H1 (cell line): ENCODE data around the gene SPARC. TPM values are rescaled to one million over a fixed set of nuclear protein-coding genes. Genes with fewer than 3 reads are reported as not detected.

ENCODE experiments used
- CTCF ChIA-PET: fragments of 300-600 bp; sonication (Branson Sonifier 250); formaldehyde crosslinking; loops from one replicate; lab custom pipeline; 2021; ENCODE audit not compliant: partially characterized antibody; lab: Charles Lee
- POLR2A ChIA-PET: fragments of 300-600 bp; sonication (Branson Sonifier 250); formaldehyde crosslinking; loops from one replicate; lab custom pipeline; 2021; ENCODE audit warnings: inconsistent platforms; ENCODE audit not compliant: partially characterized antibody; lab: Charles Lee
- DNase-seq, 2 experiments: peaks; one replicate each; pipeline versions ENCODE4 v3.0.0 to v3.0.0-alpha.2; 2010 to 2022; ENCODE audit warnings: low spot score in 2 of 2, low read depth in 1 of 2, mixed read lengths in 1 of 2
- FAIRE-seq: peaks from 2 replicates; lab custom pipeline; 2011; peaks lifted over from hg19 to GRCh38; lab: Jason Lieb, UNC
- H2AFZ ChIP-seq: 2 replicates; pipeline ENCODE4 v1.8.1; 2012; ENCODE audit warnings: low read length, inconsistent platforms
- H2AK5ac ChIP-seq: 2 replicates; pipeline ENCODE4 v1.6.1; 2013; ENCODE audit warnings: low read depth, low read length
- H2BK120ac ChIP-seq: replicated peaks from 2 replicates; pipeline ENCODE3; 2013; ENCODE audit warnings: low read depth, low read length, inconsistent platforms
- H2BK12ac ChIP-seq: 2 replicates; pipeline ENCODE4 v1.6.1; 2013; ENCODE audit warnings: low read depth, low read length
- H2BK15ac ChIP-seq: 2 replicates; pipeline ENCODE4 v1.6.1; 2013; ENCODE audit warnings: low read length
- H2BK20ac ChIP-seq: 2 replicates; pipeline ENCODE4 v1.6.1; 2013; ENCODE audit warnings: low read length
- H2BK5ac ChIP-seq: 2 replicates; pipeline ENCODE4 v1.6.1; 2013; ENCODE audit warnings: low read depth, low read length
- H3K14ac ChIP-seq: 2 replicates; pipeline ENCODE4 v1.6.1; 2013; ENCODE audit warnings: inconsistent platforms; ENCODE audit not compliant: insufficient read length
- H3K18ac ChIP-seq: 2 replicates; pipeline ENCODE4 v1.6.1; 2013; ENCODE audit warnings: low read length; ENCODE audit errors: extremely low read depth
- H3K23ac ChIP-seq: 2 replicates; pipeline ENCODE4 v1.6.1; 2013; ENCODE audit warnings: inconsistent platforms; ENCODE audit not compliant: insufficient read length
- H3K23me2 ChIP-seq: 2 replicates; pipeline ENCODE4 v1.6.1; 2013; ENCODE audit warnings: low read depth, low read length
- H3K27ac ChIP-seq: 2 replicates; pipeline ENCODE4 v1.6.1; 2011; ENCODE audit warnings: low read depth, low read length, inconsistent platforms
- H3K27me3 ChIP-seq, 4 experiments: replicated peaks in 1 of 4; 1 replicate in 1 of 4; 2 replicates in 3 of 4; pipeline versions ENCODE4 v1.6.1 to v1.8.1; 2011 to 2013; ENCODE audit warnings: low read length in 3 of 4, mild to moderate bottlenecking in 3 of 4, inconsistent platforms in 2 of 4, mixed read lengths in 2 of 4, moderate library complexity in 1 of 4; ENCODE audit not compliant: control insufficient read depth in 3 of 4, insufficient read depth in 3 of 4; ENCODE audit errors: extremely low read depth in 1 of 4
- H3K36me3 ChIP-seq, 4 experiments: 2 replicates each; pipeline versions ENCODE4 v1.6.1 to v1.8.1; 2011 to 2013; ENCODE audit warnings: mild to moderate bottlenecking in 4 of 4, low read length in 3 of 4, moderate library complexity in 2 of 4, control low read depth in 1 of 4, inconsistent platforms in 1 of 4; ENCODE audit not compliant: insufficient read depth in 4 of 4, control insufficient read depth in 2 of 4
- H3K4ac ChIP-seq: replicated peaks from 2 replicates; pipeline ENCODE3; 2013; ENCODE audit warnings: low read length, low read depth, mixed read lengths, inconsistent platforms; ENCODE audit not compliant: insufficient read length
- H3K4me1 ChIP-seq, 4 experiments: replicated peaks in 1 of 4; 1 replicate in 1 of 4; 2 replicates in 3 of 4; pipeline versions ENCODE4 v1.6.1 to v1.8.1; 2011 to 2013; ENCODE audit warnings: low read length in 3 of 4, inconsistent platforms in 2 of 4, mixed read lengths in 1 of 4; ENCODE audit not compliant: insufficient read depth in 4 of 4, control insufficient read depth in 3 of 4
- H3K4me2 ChIP-seq, 2 experiments: 2 replicates each; pipeline versions ENCODE4 v1.6.1 to v1.8.1; 2011 to 2013; ENCODE audit warnings: low read depth in 2 of 2, low read length in 2 of 2, control low read depth in 1 of 2, inconsistent platforms in 1 of 2, mild to moderate bottlenecking in 1 of 2; ENCODE audit not compliant: insufficient read depth in 1 of 2
- H3K4me3 ChIP-seq, 4 experiments: fragments of 200-600, 300-600 bp in 1 of 4; sonication (generic), shearing (Covaris generic), sonication (Bioruptor Twin) in 1 of 4; 2 replicates each; pipeline versions ENCODE4 v1.5.1 to v1.8.1; 2011 to 2016; ENCODE audit warnings: low read length in 4 of 4, low read depth in 3 of 4, control low read depth in 2 of 4, inconsistent platforms in 2 of 4, mild to moderate bottlenecking in 2 of 4, mixed read lengths in 1 of 4, moderate library complexity in 1 of 4; ENCODE audit not compliant: insufficient read depth in 2 of 4; ENCODE audit errors: extremely low read depth in 1 of 4
- H3K56ac ChIP-seq: replicated peaks from 2 replicates; pipeline ENCODE3; 2013; ENCODE audit warnings: low read depth, mild to moderate bottlenecking, mixed read lengths, low read length, inconsistent platforms; ENCODE audit not compliant: insufficient read length
- H3K79me1 ChIP-seq: 2 replicates; pipeline ENCODE4 v1.6.1; 2013; ENCODE audit warnings: low read depth, low read length, control low read depth
- H3K79me2 ChIP-seq, 2 experiments: 2 replicates each; pipeline versions ENCODE4 v1.6.1 to v1.8.1; 2012 to 2013; ENCODE audit warnings: low read length in 2 of 2, mild to moderate bottlenecking in 2 of 2, inconsistent platforms in 1 of 2; ENCODE audit not compliant: insufficient read depth in 2 of 2, control insufficient read depth in 1 of 2
- H3K9ac ChIP-seq, 4 experiments: replicated peaks in 1 of 4; 1 replicate in 1 of 4; 2 replicates in 3 of 4; pipeline versions ENCODE4 v1.6.1 to v1.8.1; 2011 to 2013; ENCODE audit warnings: low read depth in 3 of 4, low read length in 3 of 4, control low read depth in 2 of 4, mild to moderate bottlenecking in 2 of 4, moderate library complexity in 2 of 4, inconsistent platforms in 1 of 4; ENCODE audit errors: extremely low read depth in 1 of 4
- H3K9me3 ChIP-seq, 2 experiments: 2 replicates each; pipeline versions ENCODE4 v1.6.1 to v1.8.1; 2012 to 2013; ENCODE audit warnings: mild to moderate bottlenecking in 2 of 2, moderate library complexity in 2 of 2, control low read depth in 1 of 2, inconsistent platforms in 1 of 2, low read depth in 1 of 2, low read length in 1 of 2, mixed read lengths in 1 of 2; ENCODE audit not compliant: insufficient read depth in 2 of 2
- H4K20me1 ChIP-seq, 2 experiments: replicated peaks in 1 of 2; 2 replicates each; pipeline versions ENCODE3 to v1.8.1; 2011 to 2013; ENCODE audit warnings: inconsistent platforms in 2 of 2, low read length in 2 of 2, mild to moderate bottlenecking in 1 of 2; ENCODE audit not compliant: insufficient read depth in 2 of 2, control insufficient read depth in 1 of 2
- H4K5ac ChIP-seq: 2 replicates; pipeline ENCODE4 v1.6.1; 2013; ENCODE audit warnings: low read length, low read depth, mixed read lengths, inconsistent platforms; ENCODE audit not compliant: insufficient read length
- H4K8ac ChIP-seq: 2 replicates; pipeline ENCODE4 v1.8.0; 2013; ENCODE audit warnings: mild to moderate bottlenecking, moderate library complexity, low read length, inconsistent platforms; ENCODE audit not compliant: insufficient read depth; ENCODE audit errors: extremely low read depth
- H4K91ac ChIP-seq: replicated peaks from 2 replicates; pipeline ENCODE3; 2013; ENCODE audit warnings: low read length, mixed read lengths, inconsistent platforms; ENCODE audit not compliant: insufficient read length
- BACH1 ChIP-seq: IDR thresholded peaks from 2 replicates; pipeline ENCODE4 v1.6.1; 2012; ENCODE audit warnings: low read length, improper control_type of control experiment
- CEBPB ChIP-seq: IDR thresholded peaks from 2 replicates; pipeline ENCODE4 v1.6.1; 2012; ENCODE audit warnings: low read depth, low read length
- CHD1 ChIP-seq: IDR thresholded peaks from 2 replicates; pipeline ENCODE4 v1.6.1; 2012; ENCODE audit warnings: low read depth, low read length, improper control_type of control experiment
- SRF ChIP-seq: IDR thresholded peaks from 2 replicates; pipeline ENCODE4 v1.6.1; 2011; ENCODE audit warnings: mild to moderate bottlenecking, low read depth, low read length, moderate library complexity
- TBP ChIP-seq: IDR thresholded peaks from 2 replicates; pipeline ENCODE4 v1.6.1; 2011; ENCODE audit warnings: low read depth, low read length, improper control_type of control experiment
- WGBS, 2 experiments: shearing (Covaris generic) in 1 of 2; methylation state at CpG; one replicate each; pipeline versions ENCODE4 v1.1.6 to v1.1.7; 2013 to 2015; ENCODE audit warnings: low lambda C conversion rate in 2 of 2, mixed read lengths in 2 of 2, inconsistent platforms in 1 of 2, low coverage in 1 of 2, missing lambda C conversion rate in 1 of 2; ENCODE audit not compliant: insufficient replicate concordance in 2 of 2, insufficient coverage in 1 of 2, insufficient read length in 1 of 2; ENCODE audit errors: extremely low coverage in 1 of 2, missing lambda C conversion rate in 1 of 2; 5-methylcytosine and 5-hydroxymethylcytosine counted together
- polyA plus RNA-seq, 7 experiments: library from polyadenylated mRNA; depleted of rRNA in 3 of 7; stranded (reverse) in 5 of 7; unstranded in 2 of 7; fragments of >200 nt in 5 of 7; fragments of 200-250 nt in 2 of 7; gene quantifications; 1 replicate in 5 of 7; 2 replicates in 1 of 7; 4 replicates in 1 of 7; pipeline versions ENCODE4 v1.2.1 to v1.2.3, GENCODE V29; 2011 to 2013; ENCODE audit warnings: missing spikeins in 2 of 7, mixed read lengths in 2 of 7
- total RNA-seq: library from RNA; stranded (reverse); fragmentation: NEBNext Ultra II Directional; extraction: Animal tissue kit (Norgen Biotek cat#: 25700); gene quantifications from 2 replicates; pipeline ENCODE4 v1.2.1, GENCODE V29; 2021

SPARC gene
- total and polyA plus RNA-seq, 2 of the 8 experiments (the other 6 are each of a cell fraction or from before 2014, with no cell fraction given), result 375 to 438 TPM

- no peak overlapping the region for H2BK5ac ChIP-seq
- no peak overlapping the region for H2AFZ ChIP-seq
- FAIRE-seq (no peak), DNase-seq (no peak)
- no peak overlapping the region for H2BK20ac ChIP-seq
- no peaks in the 10 kb centered on the region for H3K79me2 ChIP-seq
- no peak overlapping the region for H3K18ac ChIP-seq
- POLR2A ChIA-PET, result interaction anchor here (0.6 kb wide), 1 partner anchor 25 kb away, joined by 3 read pairs; no protein-coding TSS in a partner anchor
- H3K4me1 ChIP-seq, result peaks cover 4 to 10% (median 9%) of the 10 kb centered on the region in 4 experiments
- no peaks in the 10 kb centered on the region for H3K79me1 ChIP-seq
- no peak overlapping the region for H3K56ac ChIP-seq
- H2BK15ac ChIP-seq, result no peak overlapping the region
- H3K36me3 ChIP-seq, result no peaks in the 10 kb centered on the region
- 84% methylated on average over 6 of the region's 6 CpGs; no CpG with 5 or more reads in 1 of the 2 experiments for WGBS, 2 experiments
- H2AK5ac ChIP-seq, result no peak overlapping the region
- H4K20me1 ChIP-seq, result peaks cover 0 to 3% of the 10 kb centered on the region in 2 experiments
- H3K9ac ChIP-seq, result no peak overlapping the region
- H3K23ac ChIP-seq, result no peak overlapping the region
- no peak overlapping the region for H3K27ac ChIP-seq
- no peaks in the 10 kb centered on the region for H3K27me3 ChIP-seq
- H4K5ac ChIP-seq, result no peak overlapping the region
- H4K8ac ChIP-seq, result no peak overlapping the region
- H3K4me3 ChIP-seq, result no peak overlapping the region
- H2BK120ac ChIP-seq, result no peak overlapping the region
- H4K91ac ChIP-seq, result no peak overlapping the region
- H3K4me2 ChIP-seq, result no peak overlapping the region
- H2BK12ac ChIP-seq, result no peak overlapping the region
- CTCF ChIA-PET, result interaction anchor here (0.7 to 4.0 kb wide), 7 partner anchors 9 to 491 kb away, joined by 3 to 28 read pairs (median 6); no protein-coding TSS in a partner anchor
- no peak overlapping the region for H3K14ac ChIP-seq
- no peaks in the 10 kb centered on the region for H3K9me3 ChIP-seq
- no peak overlapping the region for H3K4ac ChIP-seq
- H3K23me2 ChIP-seq, result peaks cover 5% of the 10 kb centered on the region; the same call in 1 of the 2 replicates
- no peak for TF ChIP-seq SRF
- no peak for TF ChIP-seq BACH1
- no peak for TF ChIP-seq CEBPB
- no peak for TF ChIP-seq TBP
- TF ChIP-seq CHD1, result no peak
Measured at GRCh38 chr5:151617383-151617840, 69.3 kb downstream of the SPARC start.
